Spleen (tissue), 7 donors: Measurements from ENCODE around the gene GRK5.

ENCODE experiments used
- CTCF ChIP-seq, 11 experiments: fragments of 200-600 bp in 7 of 11; fragments of 450-650 bp in 4 of 11; sonication (generic) in 4 of 11; IDR thresholded peaks in 8 of 11; conservative IDR thresholded peaks in 3 of 11; 1 replicate in 7 of 11; 2 replicates in 4 of 11; pipeline versions ENCODE4 v1.4.0 to v1.8.0; 2016 to 2021; ENCODE audit warnings: antibody characterized with exemption in 11 of 11, inconsistent platforms in 4 of 11, mild to moderate bottlenecking in 1 of 11
- POLR2A ChIP-seq, 3 donors: fragments of 450-650 bp; IDR thresholded peaks; one replicate each; pipeline ENCODE4 v1.5.1; 2017; ENCODE audit warnings: antibody characterized with exemption in 3 of 3, mild to moderate bottlenecking in 1 of 3
- POLR2AphosphoS5 ChIP-seq, 3 donors: sonication (generic); formaldehyde crosslinking; IDR thresholded peaks; one replicate each; pipeline ENCODE4 v1.5.1; 2017; ENCODE audit warnings: antibody characterized with exemption in 3 of 3
- donor health status: DM: no; HTN: no; CAD: no; lungs with moderate emphysema.
- donor health status: DM: no; HTN: no; CAD: no.
- donor health status: DM: no; HTN: no; CAD: no.

GRCh38 chr10:119328223-119328622, 120.9 kb downstream of the GRK5 start:
- TF ChIP-seq CTCF (IDR thresholded peaks at IDR 0.05 in 8 of 11, conservative IDR thresholded peaks at IDR 0.05 in 3 of 11) (no peak), POLR2AphosphoS5 (IDR thresholded peaks at IDR 0.05) (no peak), POLR2A (IDR thresholded peaks at IDR 0.05) (no peak)
